Loucy (cell line): ENCODE measurements around the gene CHURC1.

Experiments used
- H2AFZ ChIP-seq: fragments of 200-600 bp; sonication (generic); 2 replicates; pipeline ENCODE4 v1.6.0; 2016; ENCODE audit warnings: antibody characterized with exemption, mild to moderate bottlenecking, low read length, moderate library complexity
- H3F3A ChIP-seq: fragments of 200-600 bp; 2 replicates; pipeline ENCODE4 v1.6.0; 2016; ENCODE audit warnings: antibody characterized with exemption, low read depth, mild to moderate bottlenecking
- H3K27me3 ChIP-seq: fragments of 200-600 bp; sonication (generic); 2 replicates; pipeline ENCODE4 v1.6.1; 2014; ENCODE audit warnings: low read length, mild to moderate bottlenecking; ENCODE audit not compliant: insufficient read depth, poor library complexity, severe bottlenecking
- H3K36me3 ChIP-seq: fragments of 200-600 bp; sonication (generic); 2 replicates; pipeline ENCODE4 v1.6.1; 2016; ENCODE audit warnings: low read length; ENCODE audit not compliant: insufficient read depth
- H3K4me1 ChIP-seq: fragments of 200-600 bp; sonication (generic); 2 replicates; pipeline ENCODE4 v1.5.1; 2014; ENCODE audit warnings: low read length, mild to moderate bottlenecking; ENCODE audit not compliant: insufficient read depth, poor library complexity, severe bottlenecking
- H3K4me2 ChIP-seq: fragments of 200-600 bp; sonication (generic); 2 replicates; pipeline ENCODE4 v1.6.0; 2014; ENCODE audit warnings: antibody characterized with exemption, low read length, low read depth, mild to moderate bottlenecking; ENCODE audit not compliant: poor library complexity, severe bottlenecking
- H3K4me3 ChIP-seq: fragments of 200-600 bp; sonication (generic); 2 replicates; pipeline ENCODE4 v1.5.1; 2014; ENCODE audit warnings: low read length, mild to moderate bottlenecking, mixed read lengths; ENCODE audit not compliant: poor library complexity, severe bottlenecking
- H3K79me2 ChIP-seq: fragments of 200-600 bp; sonication (generic); 2 replicates; pipeline ENCODE4 v1.6.1; 2014; ENCODE audit warnings: low read length; ENCODE audit not compliant: insufficient read depth
- H3K9ac ChIP-seq: fragments of 200-600 bp; sonication (generic); 2 replicates; pipeline ENCODE4 v1.6.0; 2014; ENCODE audit warnings: mild to moderate bottlenecking, low read depth, low read length, moderate library complexity; ENCODE audit not compliant: poor library complexity, severe bottlenecking
- H3K9me2 ChIP-seq: fragments of 200-600 bp; sonication (generic); replicated peaks from 2 replicates; pipeline ENCODE4 v1.6.1; 2016; ENCODE audit warnings: low read depth, low read length, mixed read lengths
- H3K9me3 ChIP-seq: fragments of 200-600 bp; sonication (generic); 2 replicates; pipeline ENCODE4 v1.6.1; 2014; ENCODE audit warnings: mild to moderate bottlenecking, antibody characterized with exemption, low read length, low read depth; ENCODE audit not compliant: insufficient read depth
- H4K20me1 ChIP-seq: fragments of 200-600 bp; sonication (generic); 2 replicates; pipeline ENCODE4 v1.6.0; 2014; ENCODE audit warnings: antibody characterized with exemption, low read length, mild to moderate bottlenecking; ENCODE audit not compliant: insufficient read depth, poor library complexity, severe bottlenecking
- CTCF ChIP-seq: fragments of 200-600 bp; sonication (generic); conservative IDR thresholded peaks from 2 replicates; pipeline ENCODE4 v1.5.1; 2014; ENCODE audit warnings: mild to moderate bottlenecking, antibody characterized with exemption, low read length
- EZH2phosphoT487 ChIP-seq: fragments of 200-600 bp; IDR thresholded peaks from 2 replicates; pipeline ENCODE4 v1.6.1; 2018; ENCODE audit warnings: antibody characterized with exemption, mild to moderate bottlenecking, moderate library complexity, borderline replicate concordance

Gene CHURC1

GRCh38 chr14:64867182-64867581 is 47.1 kb upstream of the CHURC1 start:
- no peaks in the 10 kb centered on the region for H3K36me3 ChIP-seq
- H3K79me2 ChIP-seq = no peaks in the 10 kb centered on the region
- H3K4me2 ChIP-seq = no peak overlapping the region
- H3K4me3 ChIP-seq = no peak overlapping the region
- H3F3A ChIP-seq = no peaks in the 10 kb centered on the region
- no peaks in the 10 kb centered on the region for H3K4me1 ChIP-seq
- H2AFZ ChIP-seq = no peak overlapping the region
- H4K20me1 ChIP-seq = no peaks in the 10 kb centered on the region
- TF ChIP-seq EZH2phosphoT487 = no peak
- no peak for TF ChIP-seq CTCF
- no peaks in the 10 kb centered on the region for H3K9me3 ChIP-seq
- peaks cover 3% of the 10 kb centered on the region for H3K27me3 ChIP-seq
- H3K9me2 ChIP-seq = no peaks in the 10 kb centered on the region
- no peak overlapping the region for H3K9ac ChIP-seq

GRCh38 chr14:64868379-64868778 is 45.9 kb upstream of the CHURC1 start:
- Histone ChIP-seq H3K4me2 (no peak overlapping the region), H3K36me3 (no peaks in the 10 kb centered on the region), H3K4me3 (no peak overlapping the region), H3K9me3 (no peaks in the 10 kb centered on the region), H3K9ac (no peak overlapping the region), H4K20me1 (no peaks in the 10 kb centered on the region), H3K4me1 (no peaks in the 10 kb centered on the region), H3K27me3 (peaks cover 3% of the 10 kb centered on the region), H3K79me2 (no peaks in the 10 kb centered on the region), H2AFZ (no peak overlapping the region), H3F3A (no peaks in the 10 kb centered on the region), H3K9me2 (no peaks in the 10 kb centered on the region)
- no peak for TF ChIP-seq CTCF
- no peak for TF ChIP-seq EZH2phosphoT487

GRCh38 chr14:64868841-64869240 is 45.4 kb upstream of the CHURC1 start:
- peaks cover 3% of the 10 kb centered on the region for H3K27me3 ChIP-seq

More at GRCh38 chr14:64868841-64869240, 45.4 kb upstream of the CHURC1 start:
- no peaks in the 10 kb centered on the region for H4K20me1 ChIP-seq
- TF ChIP-seq EZH2phosphoT487 = no peak
- TF ChIP-seq CTCF = no peak
- no peak overlapping the region for H3K4me3 ChIP-seq
- H2AFZ ChIP-seq = no peak overlapping the region
- no peaks in the 10 kb centered on the region for H3K9me2 ChIP-seq
- no peaks in the 10 kb centered on the region for H3K4me1 ChIP-seq
- no peak overlapping the region for H3K4me2 ChIP-seq
- no peaks in the 10 kb centered on the region for H3K9me3 ChIP-seq
- no peaks in the 10 kb centered on the region for H3K79me2 ChIP-seq
- no peaks in the 10 kb centered on the region for H3F3A ChIP-seq
- H3K9ac ChIP-seq = no peak overlapping the region
- H3K36me3 ChIP-seq = no peaks in the 10 kb centered on the region
